Common myeloid progenitor, CD34-positive (primary cell): Measurements from ENCODE around the gene ENDOU.

Source experiments
- CTCF ChIA-PET: fragments of 350-600 bp; sonication (Branson Sonifier 250); formaldehyde crosslinking; loops from one replicate; lab custom pipeline; 2021; ENCODE audit warnings: antibody characterized with exemption; lab: Charles Lee
- POLR2A ChIA-PET: fragments of 350-600 bp; sonication (Branson Sonifier 250); formaldehyde crosslinking; loops from one replicate; lab custom pipeline; 2021; ENCODE audit warnings: antibody characterized with exemption; lab: Charles Lee
- DNase-seq, 3 donors: peaks; one replicate each; pipeline versions ENCODE4 v3.0.0 to v3.0.0-alpha.2; 2013
- H3K27ac ChIP-seq, 2 experiments: 1 replicate in 1 of 2; 2 replicates in 1 of 2; pipeline ENCODE4 v1.7.0; 2013; ENCODE audit warnings: inconsistent platforms in 2 of 2, low read length in 2 of 2, mild to moderate bottlenecking in 2 of 2, low read depth in 1 of 2, moderate library complexity in 1 of 2; ENCODE audit not compliant: severe bottlenecking in 2 of 2, insufficient read depth in 1 of 2, poor library complexity in 1 of 2
- H3K27me3 ChIP-seq, 5 experiments: replicated peaks in 2 of 5; 1 replicate in 3 of 5; 2 replicates in 2 of 5; pipeline versions ENCODE4 v1.6.1 to v1.7.0; 2013; ENCODE audit warnings: low read length in 4 of 5, mild to moderate bottlenecking in 2 of 5, moderate library complexity in 2 of 5, inconsistent platforms in 1 of 5; ENCODE audit not compliant: insufficient read depth in 5 of 5, control insufficient read depth in 4 of 5
- H3K36me3 ChIP-seq, 4 experiments: 1 replicate in 2 of 4; 2 replicates in 2 of 4; pipeline versions ENCODE4 v1.6.1 to v1.7.0; 2013; ENCODE audit warnings: low read length in 3 of 4, control low read depth in 1 of 4, mild to moderate bottlenecking in 1 of 4; ENCODE audit not compliant: control insufficient read depth in 4 of 4, insufficient read depth in 4 of 4
- H3K4me1 ChIP-seq, 4 experiments: 1 replicate in 3 of 4; 2 replicates in 1 of 4; pipeline versions ENCODE4 v1.6.1 to v1.7.1; 2013; ENCODE audit warnings: low read length in 3 of 4, mild to moderate bottlenecking in 3 of 4, control low read depth in 1 of 4, inconsistent platforms in 1 of 4, moderate library complexity in 1 of 4; ENCODE audit not compliant: control insufficient read depth in 4 of 4, insufficient read depth in 4 of 4; ENCODE audit errors: control extremely low read depth in 1 of 4
- H3K4me3 ChIP-seq, 7 experiments: 1 replicate in 4 of 7; 2 replicates in 3 of 7; pipeline versions ENCODE4 v1.5.1 to v1.7.0; 2013; ENCODE audit warnings: mild to moderate bottlenecking in 7 of 7, low read length in 6 of 7, moderate library complexity in 6 of 7, inconsistent platforms in 2 of 7, low read depth in 2 of 7, control low read depth in 1 of 7; ENCODE audit not compliant: insufficient read depth in 4 of 7, control insufficient read depth in 1 of 7; ENCODE audit errors: extremely low read depth in 1 of 7
- H3K9me3 ChIP-seq, 5 experiments: 1 replicate in 4 of 5; 2 replicates in 1 of 5; pipeline versions ENCODE4 v1.6.1 to v1.7.1; 2013; ENCODE audit warnings: low read length in 4 of 5, mild to moderate bottlenecking in 2 of 5, inconsistent platforms in 1 of 5, low read depth in 1 of 5, moderate library complexity in 1 of 5; ENCODE audit not compliant: control insufficient read depth in 4 of 5, insufficient read depth in 2 of 5; ENCODE audit errors: control extremely low read depth in 1 of 5
- WGBS: methylation state at CpG from one replicate; pipeline ENCODE4 v1.1.5; 2013; ENCODE audit not compliant: insufficient coverage; 5-methylcytosine and 5-hydroxymethylcytosine counted together

Gene ENDOU

DNA sequence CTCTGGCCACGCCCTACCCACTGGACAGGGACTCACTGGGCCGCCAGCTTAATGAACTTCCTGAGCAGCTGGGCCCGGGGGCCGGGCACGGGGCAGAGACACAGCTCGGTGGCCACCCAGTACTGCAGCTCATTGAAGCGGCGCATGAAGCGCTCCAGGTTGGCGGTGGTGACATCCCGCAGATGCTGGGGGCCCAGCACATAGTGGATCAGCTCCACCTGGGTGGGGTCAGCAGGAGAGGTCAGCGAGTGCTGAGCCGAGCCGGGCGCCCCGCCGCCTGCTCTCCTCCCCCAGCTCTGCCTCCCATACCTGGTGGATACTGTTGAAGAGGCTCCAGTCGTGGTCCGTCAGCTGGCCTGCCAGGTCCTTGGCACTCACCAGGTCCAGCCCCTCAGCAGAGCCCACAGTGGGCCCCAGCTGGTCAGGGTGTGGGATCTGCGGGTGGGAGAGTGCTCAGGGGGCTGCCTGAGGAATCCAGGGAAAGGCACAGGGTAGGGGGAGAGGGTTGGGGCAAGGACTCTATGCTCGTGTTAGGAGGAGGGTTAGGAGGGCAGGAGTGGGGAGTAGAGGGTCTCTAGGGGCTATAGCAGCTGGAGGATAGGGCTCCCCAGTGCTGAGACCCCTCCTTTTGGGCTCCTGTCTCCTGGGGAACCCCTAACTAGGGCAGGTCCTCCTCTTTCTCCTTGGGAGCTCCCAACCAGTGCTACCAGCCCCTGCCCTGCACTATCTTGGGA lies 15.5 kb upstream of the ENDOU start:
- Histone ChIP-seq H3K4me3 (peak overlapping the region in 1 of 7 experiments; percentile 4), H3K27me3 (no peaks in the 10 kb centered on the region), H3K27ac (no peak overlapping the region), H3K36me3 (peaks cover 0 to 11% (median 1%) of the 10 kb centered on the region in 4 experiments), H3K4me1 (peaks cover 4 to 32% (median 21%) of the 10 kb centered on the region in 4 experiments), H3K9me3 (no peaks in the 10 kb centered on the region)
- 68% methylated on average over 20 of the region's 21 CpGs for WGBS
- CTCF ChIA-PET, result interaction anchor here (0.8 to 35.4 kb wide), 12 partner anchors 8 to 394 kb away, joined by 3 to 1109 read pairs (median 50); partner anchors contain the start of genes ENDOU, HDAC7, RAPGEF3 and RPAP3
- DNase-seq, result peak in 2 of 3 donors; percentile 35 to 40
- POLR2A ChIA-PET, result interaction anchor here (0.6 to 1.0 kb wide), 5 partner anchors 16 to 976 kb away, joined by 3 read pairs; partner anchors contain the start of gene SLC48A1

DNA sequence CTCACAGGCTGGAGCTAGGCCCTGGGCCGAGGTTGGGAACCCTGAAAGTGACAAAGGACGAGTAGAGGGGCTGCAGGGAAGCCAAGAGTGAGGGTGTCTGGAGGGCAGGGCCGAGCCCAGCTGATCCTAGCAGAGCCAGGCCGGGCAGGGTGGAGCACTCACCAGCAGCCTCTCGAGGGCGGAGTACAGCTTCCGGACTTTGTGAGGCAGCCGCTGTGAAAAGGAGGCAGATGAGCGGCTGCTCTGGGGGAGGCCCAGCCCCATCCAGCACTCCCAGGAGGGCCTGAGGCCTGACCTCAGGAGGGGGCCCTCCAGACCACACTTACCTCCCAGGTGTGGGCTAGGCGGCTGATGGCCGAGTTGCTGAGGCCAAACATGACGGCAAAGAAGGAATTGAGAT lies 14.7 kb upstream of the ENDOU start:
- H3K4me3 ChIP-seq, result peak overlapping the region in 1 of 7 experiments; percentile 19
- ChIA-PET CTCF (interaction anchor here (1.6 to 35.4 kb wide), 8 partner anchors 8 to 95 kb away, joined by 4 to 1109 read pairs (median 114); partner anchors contain the start of genes ENDOU, RAPGEF3, RPAP3 and SLC48A1), POLR2A (no interaction called here)
- peaks cover 0 to 7% (median 1%) of the 10 kb centered on the region in 4 experiments for H3K36me3 ChIP-seq
- H3K4me1 ChIP-seq, result peaks cover 4 to 32% (median 21%) of the 10 kb centered on the region in 4 experiments
- DNase-seq, result no peak
- WGBS, result 94% methylated on average over 10 of the region's 12 CpGs
- no peaks in the 10 kb centered on the region for H3K27me3 ChIP-seq
- H3K9me3 ChIP-seq, result no peaks in the 10 kb centered on the region
- no peak overlapping the region for H3K27ac ChIP-seq

DNA sequence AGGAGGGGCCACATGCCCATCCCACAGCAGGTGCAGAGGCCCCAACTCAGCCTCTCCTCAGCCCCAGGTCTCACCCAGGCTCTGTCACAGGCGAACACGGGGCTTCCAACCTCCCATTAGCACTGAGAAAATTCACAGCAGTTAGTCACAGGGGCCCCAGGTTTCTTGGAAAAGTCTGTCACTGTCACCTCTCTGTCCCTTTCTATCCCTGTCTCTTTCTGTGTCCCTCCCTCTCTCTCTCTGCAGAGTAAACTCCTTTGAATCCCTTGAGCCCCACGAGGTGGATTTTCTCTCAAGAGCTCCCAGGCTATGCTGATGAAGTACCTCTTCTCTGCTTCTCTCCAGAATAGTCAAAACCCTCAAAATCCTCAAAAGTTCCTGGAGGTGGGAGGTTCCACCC lies 14.0 kb upstream of the ENDOU start:
- no peak overlapping the region for H3K27ac ChIP-seq
- no peak for DNase-seq
- 97% methylated on average over 3 of the region's 3 CpGs for WGBS
- H3K4me1 ChIP-seq, result peaks cover 4 to 32% (median 21%) of the 10 kb centered on the region in 4 experiments
- H3K27me3 ChIP-seq, result no peaks in the 10 kb centered on the region
- CTCF ChIA-PET, result interaction anchor here (6.4 to 35.4 kb wide), 6 partner anchors 7 to 96 kb away, joined by 73 to 1109 read pairs (median 164); partner anchors contain the start of genes ENDOU, RAPGEF3 and SLC48A1
- POLR2A ChIA-PET, result no interaction called here
- no peaks in the 10 kb centered on the region for H3K9me3 ChIP-seq
- H3K36me3 ChIP-seq, result peaks cover 0 to 7% (median 1%) of the 10 kb centered on the region in 4 experiments
- H3K4me3 ChIP-seq, result no peak overlapping the region

DNA sequence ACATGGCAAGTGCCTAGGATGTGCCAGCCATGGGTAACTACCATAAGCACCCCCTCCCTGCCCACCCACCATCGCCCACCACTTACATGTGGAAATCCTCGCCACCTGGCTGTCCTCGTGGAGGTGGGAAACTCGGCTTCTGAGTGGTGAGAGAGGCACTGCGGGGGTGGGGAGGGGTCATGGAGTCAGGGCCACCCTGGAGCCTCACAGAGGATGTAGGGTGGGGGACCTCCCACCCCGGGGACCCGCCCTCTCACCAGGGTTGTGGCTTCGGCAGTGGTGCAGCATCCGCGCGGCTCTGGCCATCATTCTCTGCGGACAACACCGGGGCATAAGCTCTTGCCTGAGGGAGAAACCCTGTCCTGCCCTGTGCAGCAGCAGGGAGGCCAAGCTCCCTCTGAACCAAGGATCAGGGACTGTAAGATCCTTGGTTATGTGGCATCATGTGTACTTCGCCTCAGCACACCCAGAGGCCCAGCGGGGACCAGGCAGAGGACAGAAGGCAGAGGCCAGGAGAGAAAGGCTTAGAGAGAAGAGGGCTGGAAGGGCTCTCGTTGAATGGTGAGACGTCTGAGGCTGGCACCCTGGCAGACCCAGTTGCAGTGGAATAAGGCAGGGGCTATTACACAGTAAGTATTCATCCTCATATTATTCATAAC lies 12.8 kb upstream of the ENDOU start:
- POLR2A ChIA-PET, result no interaction called here

DNA sequence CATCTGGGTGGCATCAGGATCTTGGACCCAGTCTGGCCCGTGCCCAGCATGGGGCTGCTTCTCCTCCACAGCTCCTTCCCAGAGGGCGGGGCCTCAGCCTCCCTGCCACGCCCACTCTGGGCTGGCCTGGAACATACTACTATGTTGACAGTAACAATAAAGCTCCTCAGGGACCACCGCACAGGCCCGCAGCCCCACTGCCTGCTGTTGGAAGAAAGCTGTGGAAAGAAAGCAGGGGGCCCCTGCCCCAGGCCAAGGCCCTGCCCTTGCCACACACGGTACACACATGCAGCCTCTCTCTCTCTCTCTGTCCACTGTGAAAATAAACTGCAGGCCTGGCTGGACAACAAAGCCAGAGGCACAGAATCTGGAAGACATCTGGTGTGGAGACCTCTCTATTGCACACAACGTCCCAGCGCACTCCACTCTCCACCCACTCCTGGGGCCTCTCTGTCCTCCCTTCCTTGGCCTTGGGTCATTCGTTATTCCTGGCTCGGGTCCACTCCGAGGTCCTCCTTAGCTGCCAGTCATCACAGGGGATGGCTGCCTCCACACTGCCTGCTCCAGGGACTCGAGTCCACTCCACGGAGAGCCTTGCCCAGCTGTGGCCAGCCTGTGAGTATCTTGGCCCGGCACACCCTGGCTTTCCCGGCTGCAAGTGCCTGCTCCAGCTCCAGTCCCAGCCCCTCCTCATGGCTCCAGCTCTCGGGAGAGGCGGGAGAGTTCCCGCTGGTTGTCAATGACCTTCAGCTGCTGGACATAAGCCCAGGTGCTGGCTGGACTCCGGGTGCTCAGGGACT lies 11.8 kb upstream of the ENDOU start:
- ChIA-PET POLR2A (no interaction called here), CTCF (interaction anchor here (0.9 to 35.4 kb wide), 8 partner anchors 7 to 42 kb away, joined by 3 to 1109 read pairs (median 6); partner anchors contain the start of genes ENDOU, RAPGEF3 and SLC48A1)
- 96% methylated on average over 10 of the region's 19 CpGs for WGBS
- Histone ChIP-seq H3K27ac (no peak overlapping the region), H3K27me3 (no peaks in the 10 kb centered on the region), H3K36me3 (peaks cover 0 to 7% (median 1%) of the 10 kb centered on the region in 4 experiments), H3K4me3 (no peak overlapping the region), H3K4me1 (peaks cover 4 to 25% (median 21%) of the 10 kb centered on the region in 4 experiments), H3K9me3 (no peaks in the 10 kb centered on the region)
- no peak for DNase-seq

More for the DNA sequence above, 12.8 kb upstream of the ENDOU start:
- no peak for DNase-seq
- Histone ChIP-seq H3K4me3 (no peak overlapping the region), H3K27ac (no peak overlapping the region), H3K27me3 (no peaks in the 10 kb centered on the region), H3K36me3 (peaks cover 0 to 7% (median 1%) of the 10 kb centered on the region in 4 experiments), H3K9me3 (no peaks in the 10 kb centered on the region), H3K4me1 (peaks cover 4 to 29% (median 21%) of the 10 kb centered on the region in 4 experiments)
- CTCF ChIA-PET, result interaction anchor here (1.0 to 35.4 kb wide), 3 partner anchors 22 to 41 kb away, joined by 3 to 1109 read pairs (median 184); partner anchors contain the start of gene SLC48A1
- 96% methylated on average over 13 of the region's 17 CpGs for WGBS

DNA sequence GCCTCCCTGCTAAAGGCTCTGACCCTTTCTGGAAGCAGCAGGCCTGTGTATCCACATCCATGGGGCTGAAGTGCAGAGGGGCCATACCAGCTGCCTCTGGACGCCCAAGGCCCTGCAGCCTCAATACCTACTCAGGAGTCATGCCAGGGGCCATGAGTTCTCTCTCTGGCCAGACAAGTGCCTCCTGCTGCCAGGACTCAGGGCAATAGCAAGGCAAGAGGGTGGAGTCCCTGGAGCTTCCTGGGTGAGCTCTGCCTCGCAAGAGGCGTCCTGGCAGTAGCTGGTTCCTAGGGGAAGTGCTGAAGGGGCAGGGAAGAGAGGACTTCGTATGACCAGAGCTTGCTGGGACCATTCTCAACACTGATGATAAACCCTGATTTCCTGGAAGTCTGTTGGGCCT lies 10.9 kb upstream of the ENDOU start:
- ChIA-PET POLR2A (interaction anchor here (0.5 kb wide), 1 partner anchor 37 kb away, joined by 7 read pairs; the partner anchor contains the start of gene SLC48A1), CTCF (interaction anchor here (0.9 to 35.4 kb wide), 8 partner anchors 8 to 43 kb away, joined by 3 to 1109 read pairs (median 6); partner anchors contain the start of genes ENDOU, RAPGEF3 and SLC48A1)
- peaks cover 0 to 17% (median 14%) of the 10 kb centered on the region in 4 experiments for H3K4me1 ChIP-seq
- peaks cover 0 to 7% (median 1%) of the 10 kb centered on the region in 4 experiments for H3K36me3 ChIP-seq
- no peak for DNase-seq
- H3K4me3 ChIP-seq, result no peak overlapping the region
- 92% methylated on average over 4 of the region's 4 CpGs for WGBS
- H3K27me3 ChIP-seq, result no peaks in the 10 kb centered on the region
- H3K9me3 ChIP-seq, result no peaks in the 10 kb centered on the region
- H3K27ac ChIP-seq, result no peak overlapping the region
